HG03064 (cell line): ENCODE data around the gene PKD2.
A peak's percentile ranks its signal among the peaks of the same experiment; 100 is the strongest.

ENCODE experiments used
- ATAC-seq: cut with Tn5 transposase; IDR thresholded peaks from one replicate; pipeline ENCODE4 v1.9.1; 2021; ENCODE audit warnings: low read depth; ENCODE audit not compliant: unreplicated experiment

PKD2 gene

GRCh38 chr4:88007304-88008121 lies at the start of gene PKD2:
PKD2 (plus strand) TSS chr4:88007635; CDS start chr4:88007734, 99 bp downstream.
- ATAC-seq: peak; percentile 92

GRCh38 chr4:87961993-87962392 lies 45.4 kb upstream of the PKD2 start:
- no peak for ATAC-seq

GRCh38 chr4:87962398-87963146 lies 44.9 kb upstream of the PKD2 start:
- ATAC-seq: no peak

DNA sequence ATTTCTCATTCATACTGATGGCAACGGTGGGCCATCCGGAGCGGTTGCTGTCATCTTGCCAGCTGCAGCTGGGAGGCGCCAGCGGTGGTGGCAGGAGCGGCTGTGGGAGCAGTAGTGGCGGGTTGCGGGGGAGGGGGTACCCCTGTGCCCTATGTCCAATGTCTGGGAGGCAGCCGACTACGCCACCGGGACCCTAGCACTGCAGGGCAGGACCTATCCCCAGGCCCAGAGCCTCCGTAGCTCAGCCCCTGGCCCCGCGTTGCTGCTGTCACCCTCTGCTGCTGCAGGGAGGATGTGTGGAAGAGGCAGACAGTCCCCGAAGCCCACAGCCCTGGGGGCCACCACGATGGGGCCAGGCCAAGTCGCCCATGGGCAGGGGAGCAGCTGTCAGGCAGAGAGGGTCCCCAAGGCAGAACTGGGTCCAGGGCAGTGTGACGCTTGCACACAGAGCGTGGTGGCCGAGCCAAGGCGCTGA lies 41.9 kb upstream of the PKD2 start:
- ATAC-seq: no peak

- no peak for ATAC-seq
These were observed 41.3 kb upstream of the PKD2 start for GRCh38 chr4:87966095-87966496.

DNA sequence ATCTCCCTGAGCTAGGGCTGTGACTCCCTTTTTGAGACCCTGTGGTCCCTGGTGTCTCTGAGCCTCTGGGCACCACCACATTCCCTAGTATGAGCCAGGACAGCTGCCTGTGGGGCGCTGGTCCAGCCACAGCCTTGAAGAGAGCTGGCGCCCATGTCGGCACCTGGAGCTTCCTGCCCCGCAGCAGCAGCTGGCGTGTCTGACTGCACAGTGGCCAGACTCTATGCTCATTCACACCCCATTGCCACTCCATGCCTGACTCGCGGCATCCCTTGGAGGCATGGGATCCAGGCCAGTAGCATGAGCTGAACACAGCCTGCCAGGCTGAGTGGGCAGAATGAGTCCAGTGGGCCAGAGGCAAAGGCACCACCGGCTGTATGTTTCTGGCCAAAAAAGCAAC lies 40.2 kb upstream of the PKD2 start:
- no peak for ATAC-seq

DNA sequence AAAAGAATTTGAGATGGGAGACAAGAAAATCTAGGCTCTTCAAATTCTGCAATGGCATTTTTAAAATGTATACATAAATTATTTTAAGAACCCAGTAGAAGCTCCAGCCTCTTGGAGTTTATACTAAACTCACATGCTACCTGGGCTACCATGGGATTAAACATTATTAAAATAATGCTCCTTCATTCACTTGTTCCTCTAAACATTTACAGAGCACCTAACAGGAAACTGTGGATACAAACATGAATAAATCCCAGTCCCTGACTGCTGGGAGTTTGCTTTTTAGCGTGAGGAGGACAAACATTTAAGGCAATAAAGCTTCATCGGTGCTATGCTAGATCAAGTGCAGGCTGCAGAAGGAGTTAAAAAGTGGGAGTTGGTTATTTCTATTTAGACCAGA lies 37.3 kb upstream of the PKD2 start:
- ATAC-seq: no peak

- no peak for ATAC-seq
These were observed 35.6 kb upstream of the PKD2 start for GRCh38 chr4:87971866-87972265.

GRCh38 chr4:87973283-87974169 lies 33.9 kb upstream of the PKD2 start:
- ATAC-seq: no peak

GRCh38 chr4:87974856-87975462 lies 32.5 kb upstream of the PKD2 start:
- ATAC-seq: no peak

GRCh38 chr4:87975466-87975865 lies 32.0 kb upstream of the PKD2 start, which contains the start of gene SPP1:
SPP1 (plus strand) TSS chr4:87975714; CDS start chr4:87976896, 1,182 bp downstream.
- ATAC-seq: no peak

DNA sequence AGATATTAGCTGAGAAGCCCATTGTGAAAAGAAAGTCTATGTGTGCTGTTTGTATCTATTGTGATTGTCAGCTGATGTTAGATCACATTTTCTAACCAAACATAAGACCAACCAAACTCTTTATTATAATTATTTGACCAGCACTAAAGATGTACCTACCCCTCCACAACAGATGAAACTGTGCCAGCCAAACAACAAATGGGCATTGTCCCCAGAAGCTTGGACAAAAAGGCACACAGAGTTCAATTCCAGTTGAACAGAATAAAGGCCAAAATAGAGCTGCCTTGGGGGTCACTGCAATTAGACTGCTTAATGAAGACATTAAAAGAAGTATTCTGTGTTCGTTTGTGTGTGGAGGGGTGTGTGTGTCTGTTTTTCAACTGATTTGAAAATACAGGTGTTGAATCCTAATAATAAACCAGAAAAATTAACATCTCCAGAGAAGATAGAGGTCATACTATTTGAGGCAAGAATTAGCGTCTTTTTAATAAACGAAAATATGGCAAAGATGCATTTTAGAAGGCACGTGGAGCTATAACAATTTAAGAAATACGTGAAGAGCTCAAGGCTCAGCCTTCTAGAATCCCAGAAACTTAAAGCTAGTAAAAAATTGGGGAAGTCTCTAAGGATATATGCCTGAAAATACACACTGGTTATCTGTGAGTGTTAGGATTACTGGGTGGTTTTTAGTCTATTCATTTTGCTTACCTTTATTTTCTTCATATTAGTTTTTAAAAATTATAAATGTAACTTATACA lies 29.7 kb upstream of the PKD2 start:
- ATAC-seq: no peak

DNA sequence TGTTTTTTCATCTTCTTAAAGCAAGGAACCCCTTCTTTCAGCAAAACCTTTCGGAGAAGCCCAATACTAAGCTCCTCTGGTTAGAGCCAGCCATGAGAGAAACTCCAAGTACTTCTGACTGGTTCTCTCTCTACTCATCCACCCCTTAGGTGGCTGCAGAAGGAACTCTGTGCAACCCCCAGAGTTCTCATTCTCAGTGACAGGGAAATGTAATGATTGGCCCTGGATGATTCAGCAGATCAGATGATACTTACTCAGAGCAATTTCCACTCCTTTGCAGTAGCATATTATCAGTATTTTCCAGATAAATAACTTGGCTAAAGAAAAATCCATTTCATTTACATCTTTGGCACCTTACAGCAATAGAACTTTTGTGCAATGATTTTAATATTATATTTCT lies 28.8 kb upstream of the PKD2 start:
- ATAC-seq: no peak

- ATAC-seq: no peak
These were observed 27.6 kb upstream of the PKD2 start for GRCh38 chr4:87979810-87980209.

DNA sequence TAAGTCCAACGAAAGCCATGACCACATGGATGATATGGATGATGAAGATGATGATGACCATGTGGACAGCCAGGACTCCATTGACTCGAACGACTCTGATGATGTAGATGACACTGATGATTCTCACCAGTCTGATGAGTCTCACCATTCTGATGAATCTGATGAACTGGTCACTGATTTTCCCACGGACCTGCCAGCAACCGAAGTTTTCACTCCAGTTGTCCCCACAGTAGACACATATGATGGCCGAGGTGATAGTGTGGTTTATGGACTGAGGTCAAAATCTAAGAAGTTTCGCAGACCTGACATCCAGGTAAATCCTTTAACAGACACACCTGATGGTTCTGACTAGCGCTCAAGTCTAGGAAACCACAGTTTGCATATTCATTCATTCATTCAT lies 25.9 kb upstream of the PKD2 start:
- ATAC-seq: no peak

GRCh38 chr4:87982036-87982435 lies 25.4 kb upstream of the PKD2 start:
- no peak for ATAC-seq

- ATAC-seq: no peak
These were observed 24.9 kb upstream of the PKD2 start for GRCh38 chr4:87982446-87983010.

DNA sequence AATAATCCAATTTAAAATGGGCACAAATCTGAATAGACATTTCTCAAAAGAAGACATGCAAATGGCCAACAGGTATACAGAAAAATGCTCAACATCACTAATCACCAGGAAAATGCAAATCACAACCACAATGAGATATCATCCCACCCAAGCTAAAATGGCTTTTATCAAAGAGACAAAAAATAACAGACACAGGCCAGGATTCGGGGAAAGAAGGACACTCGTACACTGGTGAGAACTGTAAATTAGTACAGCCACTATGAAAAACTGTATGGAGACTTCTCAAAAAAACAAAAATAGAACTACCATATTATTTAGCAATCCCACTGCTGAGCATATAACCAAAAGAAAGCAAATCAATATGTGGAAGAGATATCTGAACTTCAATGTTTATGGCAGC lies 23.4 kb upstream of the PKD2 start:
- ATAC-seq: no peak
